Heart left ventricle (tissue), 16 donors: ENCODE measurements around the gene TMEM139. TPM values are rescaled to one million over a fixed set of nuclear protein-coding genes. Genes with fewer than 3 reads are reported as not detected.
A peak's percentile ranks its signal among the peaks of the same experiment; 100 is the strongest.

Experiments
- ATAC-seq, 4 donors: fragments of 200-7000 bp; cut with Tn5 transposase; one replicate each; pipeline ENCODE4 v1.9.1; 2020 to 2022; ENCODE audit warnings: moderate library complexity in 4 of 4, mild to moderate bottlenecking in 3 of 4, moderate number of reproducible peaks in 1 of 4
- DNase-seq, 5 donors: peaks; one replicate each; pipeline ENCODE4 v3.0.0-alpha.2; 2020
- H3K27ac ChIP-seq, 12 donors: fragments of 200-600 bp; sonication (generic) in 4 of 12; one replicate each; pipeline versions ENCODE4 v1.5.0 to v1.8.0; 2016 to 2022; ENCODE audit warnings: mild to moderate bottlenecking in 2 of 12
- H3K27me3 ChIP-seq, 9 donors: fragments of 200-600 bp; sonication (generic) in 2 of 9; one replicate each; pipeline versions ENCODE4 v1.5.1 to v1.8.0; 2016 to 2022; ENCODE audit warnings: mild to moderate bottlenecking in 3 of 9
- H3K36me3 ChIP-seq, 9 donors: fragments of 200-600 bp; sonication (generic) in 2 of 9; one replicate each; pipeline versions ENCODE4 v1.5.0 to v1.8.0; 2018 to 2022; ENCODE audit warnings: mild to moderate bottlenecking in 2 of 9
- H3K4me1 ChIP-seq, 12 donors: fragments of 200-600 bp; sonication (generic) in 4 of 12; one replicate each; pipeline versions ENCODE4 v1.5.0 to v1.8.0; 2016 to 2022; ENCODE audit warnings: mild to moderate bottlenecking in 3 of 12
- H3K4me3 ChIP-seq, 12 donors: fragments of 200-600 bp; sonication (generic) in 4 of 12; one replicate each; pipeline versions ENCODE4 v1.5.0 to v1.8.0; 2017 to 2022; ENCODE audit warnings: mild to moderate bottlenecking in 9 of 12, moderate library complexity in 4 of 12
- H3K9me3 ChIP-seq, 12 donors: fragments of 200-600 bp; sonication (generic) in 4 of 12; one replicate each; pipeline versions ENCODE4 v1.5.0 to v1.8.0; 2016 to 2022; ENCODE audit warnings: mild to moderate bottlenecking in 1 of 12
- POLR2A ChIP-seq, 2 donors: fragments of 450-650 bp; IDR thresholded peaks; one replicate each; pipeline ENCODE4 v1.6.1; 2017; ENCODE audit warnings: antibody characterized with exemption in 2 of 2, mild to moderate bottlenecking in 2 of 2, moderate library complexity in 2 of 2
- WGBS, 4 donors: extraction: QIAGEN DNeasy Blood & Tissue Kit in 2 of 4; methylation state at CpG; one replicate each; pipeline versions ENCODE4 v1.1.5 to v1.1.7; 2013 to 2018; 5-methylcytosine and 5-hydroxymethylcytosine counted together
- intact Hi-C, 10 donors: fragments of 100-400 bp; cut with DNase I; formaldehyde crosslinking; loops; one replicate each; pipeline versions ENCODE4 v1.11.1 to v1.14.2; 2022
- polyA plus RNA-seq, 2 donors: library from polyadenylated mRNA; stranded (reverse); fragments of 200-250 nt; gene quantifications; one replicate each; pipeline ENCODE4 v1.2.3, GENCODE V29; 2013
- total RNA-seq, 9 donors: library from RNA; depleted of rRNA in 2 of 9; stranded (reverse); fragments of >200 nt in 2 of 9; fragmentation: NEBNext Ultra II Directional in 3 of 9; extraction: Animal tissue kit (Norgen Biotek cat#: 25700) in 3 of 9; gene quantifications; one replicate each; pipeline versions ENCODE4 v1.1.0 to v1.2.4, GENCODE V29; 2016 to 2023
- TF ChIP-seq, protein P1 (sequence below), 12 donors: fragments of 200-600 bp; sonication (generic) in 4 of 12; IDR thresholded peaks; one replicate each; pipeline versions ENCODE4 v1.5.0 to v1.8.0; 2018 to 2022; ENCODE audit warnings: antibody characterized with exemption in 12 of 12, mild to moderate bottlenecking in 5 of 12
- donor health status: ischemic (EF 13 %, LVEDD 7.1; RV severe dilation, severe dysfunction).
- donor health status: healthy with polysubstance abuse.
- donor health status: DM: no; HTN: yes; CAD: no.
- donor health status: DM: no; HTN: no; CAD: no.
- donor health status: ischemic (EF 25% LVEDD 6.9; RV normal size, moderate dysfunction).
- donor health status: ischemic (EF 25% LVEDD 5.7; RV mildly dilated, moderate dysfunction).
- donor health status: healthy.
- donor health status: DM: yes; HTN: yes; CAD: no.
- donor health status: ischemic (EF 35%, LVEDD 5.7; RV mildly dilated, moderate dysfunction).
- donor health status: nonischemic (EF 11% LVEDD 7.7; RV severe dilation, severe dysfunction).
- donor health status: DM: yes; HTN: yes; CAD: no.
- donor health status: PGD.
- donor health status: ischemic (EF 29% LVEDD 5.4; RV normal size, mild dysfunction).
- donor health status: nonischemic (EF 23%, LVEDD 6.1; RV moderate dilation, normal function).

The TMEM139 gene
- total and polyA plus RNA-seq, 11 donors, result 4.1 to 23.5 (median 12.1) TPM

DNA sequence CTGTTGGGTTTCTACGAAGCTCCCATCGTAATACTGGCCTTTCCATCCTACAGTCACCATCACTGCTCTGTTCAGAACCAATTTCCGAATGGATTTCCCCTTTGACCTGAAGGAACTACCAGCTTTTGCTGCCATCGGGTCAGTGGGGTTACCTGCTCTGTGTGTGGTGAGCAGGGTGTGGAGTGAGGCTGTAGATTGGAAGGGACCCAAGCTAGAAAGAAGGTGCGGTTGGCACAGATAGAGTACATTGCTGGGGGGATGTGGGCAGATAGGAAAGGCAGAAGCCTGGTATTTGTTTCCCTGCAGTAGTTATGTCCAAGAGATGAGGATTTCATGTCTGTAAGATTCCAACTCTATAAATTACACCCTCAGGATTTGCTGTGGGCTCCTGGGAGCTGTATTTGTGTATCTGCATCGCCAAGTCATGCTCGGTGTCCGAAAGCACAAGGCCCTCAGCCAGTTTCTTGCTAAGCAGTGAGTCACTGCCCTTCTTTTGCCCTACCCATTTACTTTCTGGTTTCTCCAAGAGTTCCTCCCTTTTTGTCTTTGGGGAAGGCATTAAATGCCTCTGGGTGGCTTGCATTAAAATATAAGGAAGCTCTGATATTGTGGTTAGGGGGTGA, 46.5 kb downstream of the TMEM139 start:
- no peaks in the 10 kb centered on the region for H3K9me3 ChIP-seq
- DNase-seq (no peak), ATAC-seq (peak in 1 of 4 donors; percentile 41)
- H3K27me3 ChIP-seq, result peaks cover 0 to 3% (median 0%) of the 10 kb centered on the region in 9 donors
- TF ChIP-seq, protein P1, sequence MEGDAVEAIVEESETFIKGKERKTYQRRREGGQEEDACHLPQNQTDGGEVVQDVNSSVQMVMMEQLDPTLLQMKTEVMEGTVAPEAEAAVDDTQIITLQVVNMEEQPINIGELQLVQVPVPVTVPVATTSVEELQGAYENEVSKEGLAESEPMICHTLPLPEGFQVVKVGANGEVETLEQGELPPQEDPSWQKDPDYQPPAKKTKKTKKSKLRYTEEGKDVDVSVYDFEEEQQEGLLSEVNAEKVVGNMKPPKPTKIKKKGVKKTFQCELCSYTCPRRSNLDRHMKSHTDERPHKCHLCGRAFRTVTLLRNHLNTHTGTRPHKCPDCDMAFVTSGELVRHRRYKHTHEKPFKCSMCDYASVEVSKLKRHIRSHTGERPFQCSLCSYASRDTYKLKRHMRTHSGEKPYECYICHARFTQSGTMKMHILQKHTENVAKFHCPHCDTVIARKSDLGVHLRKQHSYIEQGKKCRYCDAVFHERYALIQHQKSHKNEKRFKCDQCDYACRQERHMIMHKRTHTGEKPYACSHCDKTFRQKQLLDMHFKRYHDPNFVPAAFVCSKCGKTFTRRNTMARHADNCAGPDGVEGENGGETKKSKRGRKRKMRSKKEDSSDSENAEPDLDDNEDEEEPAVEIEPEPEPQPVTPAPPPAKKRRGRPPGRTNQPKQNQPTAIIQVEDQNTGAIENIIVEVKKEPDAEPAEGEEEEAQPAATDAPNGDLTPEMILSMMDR (IDR thresholded peaks at IDR 0.05), result no peak
- TF ChIP-seq POLR2A (IDR thresholded peaks at IDR 0.05), result no peak
- H3K27ac ChIP-seq, result no peak overlapping the region
- intact Hi-C loops, result no loop called here
- H3K36me3 ChIP-seq, result no peaks in the 10 kb centered on the region
- peaks cover 0 to 7% (median 0%) of the 10 kb centered on the region in 12 donors for H3K4me1 ChIP-seq
- no peak overlapping the region for H3K4me3 ChIP-seq
- WGBS, 4 donors, result 75 to 85% (median 81%) methylated on average over 8 of the region's 8 CpGs

DNA sequence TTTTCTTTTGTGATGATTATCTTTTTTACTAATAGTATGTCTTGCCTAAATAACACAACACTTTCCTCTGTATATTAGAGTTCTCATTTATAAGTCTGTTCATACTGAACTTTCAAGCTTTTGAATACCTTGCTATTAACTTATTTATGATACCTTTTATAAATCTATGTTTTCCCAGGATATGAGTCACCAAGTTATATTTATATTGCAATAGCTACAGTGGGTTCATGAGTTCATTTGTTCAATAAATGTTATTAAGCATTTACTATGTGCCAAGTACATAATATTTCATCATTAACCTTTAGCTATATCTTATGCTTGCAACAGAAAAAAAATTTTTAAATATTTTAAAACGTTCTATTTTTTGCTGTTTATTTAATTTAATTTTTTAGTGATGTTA, 49.5 kb downstream of the TMEM139 start:
- peaks cover 0 to 14% (median 0%) of the 10 kb centered on the region in 9 donors for H3K27me3 ChIP-seq
- no peak overlapping the region for H3K4me3 ChIP-seq
- intact Hi-C loops, result no loop called here
- H3K36me3 ChIP-seq, result no peaks in the 10 kb centered on the region
- DNase-seq (no peak), ATAC-seq (no peak)
- TF ChIP-seq POLR2A (IDR thresholded peaks at IDR 0.05), result no peak
- TF ChIP-seq, protein P1 (IDR thresholded peaks at IDR 0.05), result no peak
- no peaks in the 10 kb centered on the region for H3K9me3 ChIP-seq
- no peak overlapping the region for H3K27ac ChIP-seq
- WGBS, 4 donors, result 39 to 58% (median 44%) methylated on average over 1 of the region's 1 CpG
- H3K4me1 ChIP-seq, result peaks cover 0 to 7% (median 0%) of the 10 kb centered on the region in 12 donors

DNA sequence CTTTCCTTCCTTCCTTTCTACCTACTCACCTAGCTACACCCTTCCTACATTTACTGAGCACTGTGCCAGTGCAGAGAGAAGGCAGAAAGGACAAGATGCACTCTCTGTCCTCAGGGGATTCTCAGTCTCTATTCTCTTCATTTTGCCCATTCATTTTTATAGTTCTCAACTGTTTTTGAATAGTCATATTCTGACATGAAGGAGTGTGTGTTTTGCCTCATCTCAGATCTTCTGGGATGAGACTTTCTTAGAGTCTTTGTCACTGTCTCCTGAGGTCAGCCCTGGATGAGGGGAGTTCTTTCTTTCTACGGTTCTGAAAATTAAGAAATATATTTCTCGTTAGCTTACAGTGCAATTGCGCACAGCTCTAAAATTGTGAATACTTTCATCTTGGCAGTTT, 52.5 kb downstream of the TMEM139 start:
- no peaks in the 10 kb centered on the region for H3K36me3 ChIP-seq
- no peak for ATAC-seq
- intact Hi-C loops, result no loop called here

More for the DNA sequence above, 52.5 kb downstream of the TMEM139 start:
- WGBS, 4 donors, result 85 to 92% (median 89%) methylated on average over 3 of the region's 3 CpGs
- DNase-seq, result no peak
- no peak overlapping the region for H3K27ac ChIP-seq
- H3K27me3 ChIP-seq, result peaks cover 0 to 24% (median 0%) of the 10 kb centered on the region in 9 donors
- H3K4me3 ChIP-seq, result no peak overlapping the region
- no peaks in the 10 kb centered on the region for H3K9me3 ChIP-seq
- TF ChIP-seq POLR2A (IDR thresholded peaks at IDR 0.05), result no peak
- TF ChIP-seq, protein P1 (IDR thresholded peaks at IDR 0.05), result no peak
- no peaks in the 10 kb centered on the region for H3K4me1 ChIP-seq

Other genes with a start within 250 kb of the TMEM139 start
- not detected for gene OR6V1, start 232.6 kb upstream of the TMEM139 start, total RNA-seq
- not detected for gene OR6V1, start 232.6 kb upstream of the TMEM139 start, polyA plus RNA-seq
- gene PIP, start 152.9 kb upstream of the TMEM139 start, total RNA-seq, result not detected
- gene PIP, start 152.9 kb upstream of the TMEM139 start, polyA plus RNA-seq, result not detected
- not detected for gene TAS2R39, start 101.5 kb upstream of the TMEM139 start, total RNA-seq
- gene TAS2R39, start 101.5 kb upstream of the TMEM139 start, polyA plus RNA-seq, result not detected
- gene TAS2R40, start 62.9 kb upstream of the TMEM139 start, total RNA-seq, result not detected
- not detected for gene TAS2R40, start 62.9 kb upstream of the TMEM139 start, polyA plus RNA-seq
- 100 to 1,000 TPM; 174 to 349 (median 281) TPM for gene GSTK1, start 21.5 kb upstream of the TMEM139 start, total RNA-seq
- gene GSTK1, start 21.5 kb upstream of the TMEM139 start, polyA plus RNA-seq, result 100 to 1,000 TPM; 123 to 274 TPM
- gene CASP2, start 3.4 kb downstream of the TMEM139 start, total RNA-seq, result 10 to 100 TPM in 6 of 9 donors, 1 to 10 TPM in 3; 7.4 to 18.3 (median 13.8) TPM
- gene CASP2, start 3.4 kb downstream of the TMEM139 start, polyA plus RNA-seq, result 1 to 10 TPM; 5.4 to 7.0 TPM
- 1 to 10 TPM in 1 of 9 donors, not detected in 8; 1.4 TPM for gene CLCN1, start 31.2 kb downstream of the TMEM139 start, total RNA-seq
- gene CLCN1, start 31.2 kb downstream of the TMEM139 start, polyA plus RNA-seq, result under 1 TPM in 1 of 2 donors, not detected in 1; 0.03 TPM
- gene FAM131B, start 77.8 kb downstream of the TMEM139 start, total RNA-seq, result under 1 TPM; 0.15 to 0.79 (median 0.42) TPM
- under 1 TPM; 0.19 to 0.25 TPM for gene FAM131B, start 77.8 kb downstream of the TMEM139 start, polyA plus RNA-seq
- gene ZYX, start 96.4 kb downstream of the TMEM139 start, total RNA-seq, result 100 to 1,000 TPM in 4 of 9 donors, 10 to 100 TPM in 5; 59.6 to 217 (median 79.4) TPM
- gene ZYX, start 96.4 kb downstream of the TMEM139 start, polyA plus RNA-seq, result 100 to 1,000 TPM in 1 of 2 donors, 10 to 100 TPM in 1; 55.9 to 156 TPM
- under 1 TPM in 3 of 9 donors, not detected in 6; 0.06 to 0.51 (median 0.48) TPM for gene EPHA1, start 123.9 kb downstream of the TMEM139 start, total RNA-seq
- gene EPHA1, start 123.9 kb downstream of the TMEM139 start, polyA plus RNA-seq, result under 1 TPM in 1 of 2 donors, not detected in 1; 0.04 TPM
- gene TAS2R60, start 158.5 kb downstream of the TMEM139 start, total RNA-seq, result not detected
- not detected for gene TAS2R60, start 158.5 kb downstream of the TMEM139 start, polyA plus RNA-seq
- gene TAS2R41, start 192.9 kb downstream of the TMEM139 start, total RNA-seq, result not detected
- not detected for gene TAS2R41, start 192.9 kb downstream of the TMEM139 start, polyA plus RNA-seq